Posterior cingulate gyrus (tissue), 11 donors: Measurements from ENCODE around the gene XIRP1.

Experiments
- DNase-seq, 10 donors: peaks; one replicate each; pipeline versions ENCODE4 v3.0.0 to v3.0.0-alpha.2; 2020 to 2021; ENCODE audit warnings: mixed read lengths in 3 of 10
- intact Hi-C: fragments of 100-400 bp; cut with DNase I; formaldehyde crosslinking; loops from one replicate; pipeline ENCODE4 v1.15.1; 2023

The XIRP1 gene

GRCh38 chr3:39146611-39147591 is 45.5 kb downstream of the XIRP1 start:
- intact Hi-C loops, result no loop called here
- peak; percentile 43 to 96 (median 78) for DNase-seq

GRCh38 chr3:39146083-39146501 is 46.3 kb downstream of the XIRP1 start:
- intact Hi-C loops, result no loop called here
- peak in 4 of 10 donors; percentile 28 to 89 (median 60) for DNase-seq

- intact Hi-C loops, result loop anchor here (5.0 kb wide), 1 partner anchor 38 kb away; the partner anchor contains the start of genes GORASP1 and TTC21A
- DNase-seq, result no peak
Observed at GRCh38 chr3:39144748-39145380, 47.5 kb downstream of the XIRP1 start.

- peak in 2 of 10 donors; percentile 21 to 87 for DNase-seq
- intact Hi-C loops, result loop anchor here (5.0 kb wide), 1 partner anchor 37 kb away; the partner anchor contains the start of genes GORASP1 and TTC21A
Observed at GRCh38 chr3:39144095-39144747, 48.2 kb downstream of the XIRP1 start.

- DNase-seq, result peak in 1 of 10 donors; percentile 63
- intact Hi-C loops, result loop anchor here (5.0 kb wide), 1 partner anchor 36 kb away; the partner anchor contains the start of genes GORASP1 and TTC21A
Observed at GRCh38 chr3:39143051-39143885, 49.1 kb downstream of the XIRP1 start.

- peak in 1 of 10 donors; percentile 36 for DNase-seq
- intact Hi-C loops, result loop anchor here (5.0 kb wide), 1 partner anchor 35 kb away; the partner anchor contains the start of genes GORASP1 and TTC21A
Observed at GRCh38 chr3:39142067-39142466, 50.3 kb downstream of the XIRP1 start.

GRCh38 chr3:39141171-39141995 is 51.0 kb downstream of the XIRP1 start:
- DNase-seq, result peak in 1 of 10 donors; percentile 75
- intact Hi-C loops, result loop anchor here (5.0 kb wide), 1 partner anchor 34 kb away; the partner anchor contains the start of genes GORASP1 and TTC21A

GRCh38 chr3:39140341-39140971 is 51.9 kb downstream of the XIRP1 start:
- peak in 1 of 10 donors; percentile 28 for DNase-seq
- intact Hi-C loops, result loop anchor here (5.0 kb wide), 1 partner anchor 33 kb away; the partner anchor contains the start of genes GORASP1 and TTC21A

GRCh38 chr3:39139442-39139841 is 53.0 kb downstream of the XIRP1 start:
- intact Hi-C loops, result no loop called here
- DNase-seq, result no peak

GRCh38 chr3:39138804-39139415 is 53.5 kb downstream of the XIRP1 start:
- intact Hi-C loops, result no loop called here
- peak in 8 of 10 donors; percentile 61 to 93 (median 68) for DNase-seq

- DNase-seq, result peak in 1 of 10 donors; percentile 57
- intact Hi-C loops, result no loop called here
Observed at GRCh38 chr3:39137991-39138803, 54.2 kb downstream of the XIRP1 start.

- DNase-seq, result peak in 1 of 10 donors; percentile 87
- intact Hi-C loops, result no loop called here
Observed at GRCh38 chr3:39137435-39137936, 54.9 kb downstream of the XIRP1 start.

- intact Hi-C loops, result no loop called here
- peak in 1 of 10 donors; percentile 49 for DNase-seq
Observed at GRCh38 chr3:39136533-39137434, 55.6 kb downstream of the XIRP1 start.

- DNase-seq, result peak in 1 of 10 donors; percentile 74
- intact Hi-C loops, result no loop called here
Observed at GRCh38 chr3:39135170-39135805, 57.1 kb downstream of the XIRP1 start.

- DNase-seq, result peak in 1 of 10 donors; percentile 30
- intact Hi-C loops, result no loop called here
Observed at GRCh38 chr3:39134305-39134704, 58.1 kb downstream of the XIRP1 start.
